SH-SY5Y (cell line): ENCODE results near the gene DMD.

ENCODE experiments used
- GATA2 ChIP-seq: IDR thresholded peaks from 2 replicates; pipeline ENCODE4 v1.6.1; 2011; ENCODE audit warnings: mild to moderate bottlenecking, low read depth, low read length
- GATA3 ChIP-seq: IDR thresholded peaks from 2 replicates; pipeline ENCODE4 v1.6.1; 2011; ENCODE audit warnings: low read depth, mild to moderate bottlenecking, low read length, moderate library complexity

- TF ChIP-seq GATA3 = no peak
- TF ChIP-seq GATA2 = no peak
These were observed 1996.0 kb downstream of the DMD start for GRCh38 chrX:31215277-31215815.
